Measurements from ENCODE around the gene WNT2. TPM values are rescaled to one million over a fixed set of nuclear protein-coding genes. Genes with fewer than 3 reads are reported as not detected.

Gene WNT2
- total and polyA plus RNA-seq, 7 donors, result 0.01 to 0.47 (median 0.03) TPM; not detected in 4

- no peak for ATAC-seq
- TF ChIP-seq CTCF (IDR thresholded peaks at IDR 0.05), result no peak
- Histone ChIP-seq H3K27ac (no peak overlapping the region), H3K27me3 (ENCODE audit: insufficient read depth in 3 of 3, low read length in 2 of 3) (no peaks in the 10 kb centered on the region), H3K36me3 (ENCODE audit: insufficient read depth in 1 of 2, low read depth in 1 of 2) (no peaks in the 10 kb centered on the region), H3K4me3 (no peak overlapping the region), H3K4me1 (no peaks in the 10 kb centered on the region), H3K9me3 (no peaks in the 10 kb centered on the region)
- no peak for DNase-seq
- WGBS, 3 donors, result 83 to 89% (median 88%) methylated on average over 3 of the region's 3 CpGs
- intact Hi-C loops (cut with DNase I), result no loop called here
These were observed 39.5 kb downstream of the WNT2 start for GRCh38 chr7:117283371-117283770.

DNA sequence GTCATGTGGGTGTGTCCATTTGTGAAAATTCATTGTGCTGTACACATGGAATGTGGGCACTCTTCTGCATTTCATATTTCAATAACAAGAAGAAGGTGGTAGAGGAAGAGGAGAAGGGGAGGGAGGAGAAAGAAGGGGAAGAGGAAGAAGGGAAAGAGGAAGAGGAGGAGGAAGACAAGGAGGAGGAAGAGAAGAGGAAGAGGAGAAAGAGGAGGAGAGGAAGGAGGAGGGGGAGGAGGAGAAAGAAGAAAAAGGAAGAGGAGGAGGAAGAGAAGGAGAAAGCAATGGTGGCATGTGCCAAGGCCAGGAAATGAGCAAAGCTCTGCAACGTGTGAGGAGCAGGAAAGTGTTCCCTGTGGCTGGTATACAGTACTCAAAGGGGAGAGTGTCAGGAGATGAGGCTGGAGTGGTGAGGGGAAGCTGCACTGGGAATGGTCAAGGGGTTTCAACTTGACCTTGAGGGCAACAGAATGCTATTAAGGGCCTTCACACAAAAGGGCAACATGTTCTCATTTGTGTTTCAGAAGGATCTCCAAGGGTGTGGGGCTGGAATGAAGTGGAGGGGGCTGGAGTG lies 40.5 kb downstream of the WNT2 start:
- DNase-seq (no peak), ATAC-seq (no peak)
- Histone ChIP-seq H3K4me1 (no peaks in the 10 kb centered on the region), H3K27ac (no peak overlapping the region), H3K4me3 (no peak overlapping the region), H3K9me3 (no peaks in the 10 kb centered on the region), H3K27me3 (ENCODE audit: insufficient read depth in 3 of 3, low read length in 2 of 3) (no peaks in the 10 kb centered on the region), H3K36me3 (ENCODE audit: insufficient read depth in 1 of 2, low read depth in 1 of 2) (no peaks in the 10 kb centered on the region)
- WGBS, 3 donors, result 18 to 26% (median 19%) methylated on average over 1 of the region's 1 CpG
- intact Hi-C loops (cut with DNase I), result no loop called here
- no peak for TF ChIP-seq CTCF (IDR thresholded peaks at IDR 0.05)

DNA sequence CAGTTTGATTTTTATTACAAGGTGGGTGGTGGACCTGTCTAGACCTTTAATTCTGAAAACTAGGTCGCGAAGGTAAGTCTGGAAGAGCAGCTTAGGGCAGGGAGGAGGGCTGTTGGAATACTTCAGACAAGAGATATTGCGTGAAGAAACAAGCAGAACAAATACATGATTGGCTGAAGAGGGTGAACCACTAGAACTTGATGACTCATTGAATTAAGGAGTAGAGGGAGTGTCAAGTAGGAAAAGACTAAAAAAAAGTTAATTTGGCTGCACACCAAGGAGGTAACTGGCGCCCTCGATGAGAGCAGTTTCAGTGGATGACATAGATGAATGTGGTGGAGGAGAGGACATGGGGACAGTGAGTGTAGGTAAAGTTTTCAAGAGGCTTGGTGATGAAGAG lies 41.3 kb downstream of the WNT2 start:
- DNase-seq (no peak), ATAC-seq (no peak)
- 83 to 88% (median 88%) methylated on average over 5 of the region's 5 CpGs for WGBS, 3 donors
- intact Hi-C loops (cut with DNase I), result no loop called here
- Histone ChIP-seq H3K4me3 (no peak overlapping the region), H3K9me3 (no peaks in the 10 kb centered on the region), H3K27ac (no peak overlapping the region), H3K36me3 (ENCODE audit: insufficient read depth in 1 of 2, low read depth in 1 of 2) (no peaks in the 10 kb centered on the region), H3K4me1 (no peaks in the 10 kb centered on the region), H3K27me3 (ENCODE audit: insufficient read depth in 3 of 3, low read length in 2 of 3) (no peaks in the 10 kb centered on the region)
- no peak for TF ChIP-seq CTCF (IDR thresholded peaks at IDR 0.05)

DNA sequence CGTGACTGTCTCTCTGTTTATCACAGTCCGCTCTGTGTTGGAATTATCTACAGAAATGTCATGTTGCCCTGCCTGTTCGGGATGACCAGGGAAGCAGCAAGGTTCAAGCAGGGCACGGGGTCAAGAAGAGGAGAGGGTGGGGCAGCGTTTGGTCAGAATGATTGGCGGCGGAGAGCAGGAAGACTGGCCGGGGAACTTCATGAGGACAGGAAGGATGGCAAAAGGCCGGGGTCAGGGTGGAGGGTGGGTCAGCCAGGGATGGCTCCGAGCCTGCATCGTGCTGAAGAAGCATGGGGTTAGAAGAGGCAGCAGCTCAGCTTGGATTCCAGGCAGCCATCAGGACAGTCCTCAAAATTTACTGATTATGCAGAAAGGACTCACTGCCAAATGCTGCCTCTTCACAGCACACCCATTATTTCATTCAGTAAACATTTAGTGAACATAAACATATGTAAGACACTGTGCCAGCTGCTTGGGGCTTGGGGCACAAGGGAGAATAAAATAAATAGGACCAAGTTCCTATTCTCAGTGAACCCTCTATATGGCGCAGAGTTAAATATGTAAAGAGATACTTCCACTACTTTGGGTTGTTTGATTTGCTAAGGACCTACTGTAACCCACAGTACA lies 42.8 kb downstream of the WNT2 start:
- Histone ChIP-seq H3K36me3 (ENCODE audit: insufficient read depth in 1 of 2, low read depth in 1 of 2) (no peaks in the 10 kb centered on the region), H3K27ac (no peak overlapping the region), H3K4me1 (no peaks in the 10 kb centered on the region), H3K27me3 (ENCODE audit: insufficient read depth in 3 of 3, low read length in 2 of 3) (no peaks in the 10 kb centered on the region), H3K4me3 (no peak overlapping the region), H3K9me3 (no peaks in the 10 kb centered on the region)
- intact Hi-C loops (cut with DNase I), result no loop called here
- no peak for ATAC-seq
- 66 to 73% (median 72%) methylated on average over 12 of the region's 12 CpGs for WGBS, 3 donors
- DNase-seq, result no peak
- TF ChIP-seq CTCF (IDR thresholded peaks at IDR 0.05), result no peak

DNA sequence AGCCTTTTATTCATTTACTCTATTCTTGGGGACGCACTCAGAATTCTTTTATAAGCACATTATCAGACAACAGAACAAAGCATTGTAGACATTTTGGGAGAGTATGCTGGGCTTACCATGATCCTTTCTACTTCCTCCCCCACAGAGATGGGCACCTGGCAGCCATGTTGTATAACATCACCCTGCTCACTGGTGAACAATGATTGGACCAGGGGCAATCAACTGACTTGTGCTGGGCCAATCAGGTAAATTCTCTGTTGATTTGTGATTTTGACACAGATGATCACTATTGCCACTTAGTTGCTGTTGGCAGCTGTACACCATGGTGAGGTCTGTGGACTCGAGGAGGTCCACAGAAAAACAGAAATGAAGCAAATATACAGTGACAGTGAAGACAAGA lies 43.7 kb downstream of the WNT2 start:
- Histone ChIP-seq H3K4me3 (no peak overlapping the region), H3K27ac (no peak overlapping the region), H3K4me1 (no peaks in the 10 kb centered on the region), H3K27me3 (ENCODE audit: insufficient read depth in 3 of 3, low read length in 2 of 3) (no peaks in the 10 kb centered on the region), H3K9me3 (no peaks in the 10 kb centered on the region), H3K36me3 (ENCODE audit: insufficient read depth in 1 of 2, low read depth in 1 of 2) (no peaks in the 10 kb centered on the region)
- 85 to 91% (median 86%) methylated on average over 2 of the region's 2 CpGs for WGBS, 3 donors
- ATAC-seq, result no peak
- no peak for DNase-seq
- intact Hi-C loops (cut with DNase I), result no loop called here
- TF ChIP-seq CTCF (IDR thresholded peaks at IDR 0.05), result no peak
